Right renal cortex interstitium (tissue), 3 donors: ENCODE measurements around the gene SHOC2. TPM values are rescaled to one million over a fixed set of nuclear protein-coding genes. Genes with fewer than 3 reads are reported as not detected.

Experiments
- DNase-seq, 3 donors: peaks; one replicate each; pipeline ENCODE4 v3.0.0-alpha.2; 2013; ENCODE audit warnings: low read depth in 3 of 3, low spot score in 2 of 3
- polyA plus RNA-seq, 3 donors: library from polyadenylated mRNA; unstranded; fragments of 120-200 nt; gene quantifications; one replicate each; pipeline ENCODE4 v1.2.1, GENCODE V29; 2013; ENCODE audit not compliant: insufficient read length in 3 of 3

The SHOC2 gene
- polyA plus RNA-seq, 3 donors, result 39.6 to 43.2 (median 42.3) TPM

DNA sequence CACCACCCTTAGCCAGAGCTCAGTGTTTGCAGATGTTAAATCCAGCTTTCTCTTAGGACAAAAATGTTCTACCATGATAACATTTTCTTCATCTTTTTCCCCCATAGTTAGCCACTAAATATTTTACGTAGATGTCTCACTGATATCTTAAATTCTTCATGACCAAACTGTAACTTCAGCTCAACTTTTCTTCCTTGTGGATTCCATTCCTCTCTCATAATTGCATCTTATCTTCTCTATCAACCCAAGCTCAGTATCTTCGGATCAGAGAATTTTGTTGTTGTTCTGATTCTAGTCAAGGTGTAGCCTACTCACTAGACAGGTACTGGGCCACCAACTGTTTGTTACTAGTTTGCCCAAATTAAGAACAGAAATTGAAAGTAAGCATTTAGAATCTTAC, 60.2 kb downstream of the SHOC2 start:
- no peak for DNase-seq

GRCh38 chr10:110980807-110981206, 61.4 kb downstream of the SHOC2 start:
- no peak for DNase-seq

GRCh38 chr10:110983466-110983865, 64.1 kb downstream of the SHOC2 start:
- no peak for DNase-seq

DNA sequence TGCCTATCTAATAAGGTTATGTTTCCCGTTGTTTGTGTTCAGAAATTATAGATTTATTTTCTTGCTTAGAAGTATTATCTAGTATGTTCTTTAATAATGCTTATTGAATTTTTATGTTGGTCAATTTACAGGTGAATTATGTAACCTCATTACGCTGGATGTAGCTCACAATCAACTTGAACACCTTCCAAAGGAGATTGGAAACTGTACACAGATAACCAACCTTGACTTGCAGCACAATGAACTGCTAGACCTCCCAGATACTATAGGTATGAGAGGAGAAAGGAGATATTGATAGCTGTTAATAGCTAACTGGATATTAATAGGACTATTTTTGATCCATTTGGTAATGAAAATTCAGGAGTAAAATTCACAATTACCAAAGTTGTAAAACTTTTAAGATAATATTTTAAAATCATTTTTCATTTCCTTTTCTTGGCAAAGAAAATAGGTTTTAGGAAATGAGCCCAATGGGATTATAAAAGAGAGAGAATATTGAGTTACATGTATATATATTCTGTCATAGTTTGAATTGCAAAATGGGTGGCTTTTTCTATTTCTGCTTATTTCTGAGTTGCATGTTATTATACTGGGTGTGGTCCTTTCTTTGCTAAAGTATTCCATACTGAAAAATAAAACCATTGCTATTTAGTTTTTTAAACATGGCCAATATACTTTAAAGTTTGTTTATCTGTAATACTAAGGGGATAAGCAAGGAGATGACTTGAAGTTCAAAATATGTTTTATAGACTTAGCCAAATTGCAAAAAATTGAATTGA, 66.3 kb downstream of the SHOC2 start:
- DNase-seq, result no peak

DNA sequence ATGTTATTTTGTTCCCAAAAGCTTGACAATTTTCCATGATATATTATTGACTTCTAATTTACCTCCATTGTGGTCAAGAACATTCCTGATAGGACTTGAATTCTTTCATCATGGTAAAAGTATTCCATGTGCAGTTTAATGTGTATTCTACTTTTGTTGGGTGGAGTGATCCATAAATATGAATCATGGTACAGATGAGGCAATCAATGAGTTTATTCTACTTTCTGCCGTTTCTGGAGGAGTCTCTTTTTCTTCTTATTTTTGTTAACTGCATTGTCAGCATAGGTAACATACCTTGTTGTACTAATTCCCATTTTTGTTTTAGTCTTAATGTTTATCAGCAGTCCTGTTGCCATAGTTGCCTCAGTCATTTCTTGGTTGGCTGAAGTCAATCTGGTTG, 69.6 kb downstream of the SHOC2 start:
- DNase-seq, result no peak

DNA sequence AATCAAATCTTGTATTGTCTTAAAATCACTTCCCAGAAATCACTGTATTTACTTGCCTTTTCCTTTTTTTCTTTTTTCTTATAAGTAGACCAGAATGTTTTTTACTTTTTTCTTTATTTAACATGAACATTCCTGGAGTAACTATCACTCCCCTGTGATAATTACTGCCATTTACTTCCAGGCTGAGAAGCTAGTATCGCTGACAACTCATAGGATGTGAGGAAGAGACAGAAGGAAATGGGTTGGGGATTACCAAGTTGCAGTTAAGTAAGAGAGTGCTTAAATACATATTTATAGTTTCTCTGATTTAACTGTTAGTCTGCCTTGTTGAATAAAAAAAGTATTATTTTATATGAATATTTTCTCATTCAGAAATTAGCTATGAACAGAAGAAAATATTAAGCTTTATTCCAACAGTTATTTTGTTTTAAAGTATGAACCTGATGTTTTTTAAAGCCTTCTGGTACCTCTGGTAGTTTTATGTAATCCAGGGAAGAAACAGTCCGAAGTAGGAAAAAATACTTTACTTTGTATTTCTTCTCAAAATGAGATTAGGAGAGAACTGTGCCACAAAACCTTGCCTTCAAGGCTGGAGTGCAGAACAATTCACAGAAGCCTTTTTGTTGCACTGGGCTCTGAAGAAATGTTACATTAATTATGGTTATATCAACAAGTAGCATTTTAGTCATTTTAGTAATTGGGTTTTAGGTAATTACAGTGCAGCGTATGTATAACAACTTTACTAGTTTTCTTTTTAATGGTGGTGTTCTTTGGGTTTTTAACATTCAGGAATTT, 72.8 kb downstream of the SHOC2 start:
- DNase-seq, result no peak

GRCh38 chr10:110993024-110993693, 73.8 kb downstream of the SHOC2 start:
- no peak for DNase-seq

GRCh38 chr10:110994406-110995086, 75.1 kb downstream of the SHOC2 start:
- DNase-seq, result no peak

GRCh38 chr10:110995301-110995700, 75.9 kb downstream of the SHOC2 start:
- no peak for DNase-seq

DNA sequence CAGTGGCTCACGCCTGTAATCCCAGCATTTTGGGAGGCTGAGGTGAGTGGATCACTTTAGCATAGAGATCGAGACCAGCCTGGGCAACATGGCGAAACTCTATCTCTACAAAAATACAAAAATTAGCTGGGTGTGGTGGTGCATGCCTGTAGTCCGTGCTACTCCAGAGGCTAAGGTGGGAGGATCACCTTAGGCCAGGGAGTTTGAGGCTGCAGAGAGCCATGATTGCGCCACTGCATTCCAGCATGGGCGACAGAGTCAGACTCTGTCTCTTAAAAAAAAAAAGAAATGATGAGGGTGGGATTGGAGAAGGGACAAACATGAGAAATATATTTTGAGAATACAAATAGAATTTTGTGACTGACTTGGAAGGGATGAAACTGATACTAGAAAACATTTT, 76.9 kb downstream of the SHOC2 start:
- no peak for DNase-seq

GRCh38 chr10:111004016-111004415, 84.6 kb downstream of the SHOC2 start:
- DNase-seq, result no peak

DNA sequence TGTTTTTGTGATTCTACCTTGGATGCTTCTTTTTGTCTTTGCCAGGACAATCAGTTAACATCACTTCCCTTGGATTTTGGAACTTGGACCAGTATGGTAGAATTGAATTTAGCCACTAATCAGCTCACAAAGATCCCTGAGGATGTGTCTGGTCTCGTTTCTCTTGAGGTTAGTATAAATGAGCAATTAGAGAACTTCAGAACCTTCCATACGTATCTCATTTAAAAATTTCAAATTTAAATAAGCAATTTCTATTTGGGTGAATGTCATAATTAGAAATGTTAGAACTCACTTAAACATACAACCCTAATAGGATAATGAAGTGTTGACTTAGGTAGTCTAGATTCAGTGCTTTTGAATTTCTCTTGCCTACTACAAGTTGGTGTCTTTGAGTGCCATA, 88.1 kb downstream of the SHOC2 start:
- DNase-seq, result no peak

DNA sequence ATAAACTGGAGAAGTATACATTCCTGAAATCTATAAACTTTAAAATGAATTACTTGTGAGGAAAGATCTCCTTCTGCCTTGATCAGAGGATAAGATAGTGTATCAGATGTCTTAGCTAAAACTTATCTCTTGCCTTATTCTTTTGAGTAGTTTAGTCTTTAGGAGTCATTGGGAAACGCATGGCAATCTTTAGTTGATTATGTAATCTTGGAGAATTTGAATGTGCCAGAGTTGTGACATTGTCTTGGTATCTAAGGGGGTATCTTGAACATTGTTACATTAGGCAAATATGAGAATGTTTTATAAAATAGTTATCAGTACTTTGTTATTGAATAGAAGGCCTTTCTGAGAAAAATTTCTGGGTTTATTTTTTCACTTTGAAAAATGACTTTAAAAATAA, 95.8 kb downstream of the SHOC2 start:
- no peak for DNase-seq

DNA sequence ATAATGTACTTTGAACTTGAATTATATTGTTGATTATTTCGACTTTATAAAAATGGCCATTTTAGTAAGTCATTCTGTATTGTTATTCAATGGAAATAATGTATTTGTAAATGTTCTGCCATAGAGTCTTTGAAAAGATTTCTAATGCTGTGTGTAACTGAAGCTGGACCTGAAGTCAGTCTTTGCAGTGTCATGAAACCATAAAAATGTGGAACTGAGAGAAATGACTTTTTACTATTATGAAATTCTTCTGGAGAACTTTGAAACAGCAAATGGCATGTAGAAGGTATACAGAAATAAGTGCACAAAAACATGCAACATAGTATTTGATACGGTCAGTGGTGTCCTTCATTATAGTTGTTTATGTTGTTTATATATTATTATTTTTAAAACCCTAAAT, 97.7 kb downstream of the SHOC2 start:
- DNase-seq, result no peak

DNA sequence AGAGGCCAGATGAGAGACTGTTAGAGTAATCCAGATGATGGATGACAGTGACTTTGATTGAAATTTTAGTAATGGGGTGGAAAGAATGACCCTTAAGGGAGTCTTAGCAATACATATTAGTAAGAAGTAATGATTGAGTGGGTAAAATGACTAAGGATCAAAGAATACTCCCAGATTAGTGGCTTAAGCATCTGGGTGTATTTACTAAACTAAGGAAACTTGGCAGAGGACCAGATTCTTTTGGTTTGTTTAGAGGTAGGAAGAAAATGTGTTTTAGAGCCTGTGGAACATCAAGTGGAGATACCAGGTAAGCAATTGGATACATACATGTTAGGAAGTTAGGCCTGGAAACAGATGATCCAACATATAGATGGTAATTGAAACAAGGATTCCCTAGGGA, 98.6 kb downstream of the SHOC2 start:
- no peak for DNase-seq

- DNase-seq, result no peak
These were observed 103.7 kb downstream of the SHOC2 start for GRCh38 chr10:111023060-111023459.

DNA sequence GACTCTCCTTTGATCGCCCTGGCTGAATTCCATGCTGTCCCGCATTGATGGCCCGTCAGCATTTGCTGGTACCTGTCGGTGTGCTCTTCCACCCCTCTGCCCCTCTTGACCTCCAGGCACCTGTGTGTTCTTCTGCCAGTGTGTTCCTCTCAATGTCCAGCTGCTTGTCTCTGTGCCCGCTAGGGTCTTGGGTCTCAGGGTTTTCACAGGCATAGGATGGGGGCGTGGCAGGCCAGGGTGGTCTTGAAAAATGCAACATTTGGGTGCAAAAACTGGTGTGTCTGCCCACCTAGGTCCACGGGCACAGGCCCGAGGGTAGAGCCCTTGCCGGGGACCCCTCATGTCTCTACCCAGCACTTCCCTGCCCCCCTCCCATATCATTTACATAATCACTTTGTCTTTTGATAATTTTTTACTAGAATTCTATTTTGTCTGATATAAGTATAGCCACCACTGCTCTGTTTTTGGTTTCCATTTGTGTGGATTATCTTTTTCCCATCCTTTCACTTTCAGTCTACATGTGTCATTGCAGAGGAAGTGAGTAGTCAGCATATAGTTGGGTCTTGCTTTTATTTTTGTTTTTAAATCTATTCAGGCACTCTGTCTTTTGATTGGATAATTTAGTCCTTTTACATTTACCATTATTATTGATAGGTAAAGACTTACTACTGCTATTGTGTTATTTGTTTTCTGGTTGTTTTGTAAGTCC, 110.8 kb downstream of the SHOC2 start:
- no peak for DNase-seq

DNA sequence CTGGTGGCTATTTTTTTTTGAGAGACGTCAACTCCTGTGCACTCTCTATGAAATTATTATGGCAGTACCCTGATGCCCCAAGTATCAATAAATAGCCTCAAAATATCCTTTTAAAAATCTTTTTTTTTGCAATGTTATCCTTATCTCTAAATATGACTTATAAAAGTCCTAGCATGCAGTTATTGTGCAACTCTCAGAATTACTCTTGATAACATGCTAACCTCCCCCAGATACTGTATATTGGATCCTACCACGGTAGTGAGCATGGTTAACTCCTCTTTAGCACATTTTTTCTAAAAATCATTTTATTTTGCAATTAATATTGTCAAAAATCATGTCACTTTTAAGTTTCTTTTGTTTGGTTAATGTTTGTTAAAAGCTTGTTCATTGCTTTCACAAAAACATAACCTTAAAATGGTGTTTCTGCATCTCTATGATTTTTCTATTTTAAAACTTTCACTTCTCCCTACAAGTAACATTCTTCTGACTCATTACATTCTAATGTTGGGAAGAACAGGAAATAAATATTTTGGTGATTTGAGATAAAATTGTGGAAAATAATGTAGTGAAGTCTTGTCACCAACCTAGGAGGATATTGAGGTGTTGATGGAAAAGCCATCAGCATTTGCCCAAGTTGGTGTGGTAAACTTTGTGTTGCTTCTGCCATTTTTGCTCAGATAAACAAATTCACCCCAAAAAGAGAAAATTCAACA, 115.3 kb downstream of the SHOC2 start:
- no peak for DNase-seq

GRCh38 chr10:111035542-111035941, 116.1 kb downstream of the SHOC2 start:
- no peak for DNase-seq

GRCh38 chr10:111037858-111038257, 118.5 kb downstream of the SHOC2 start:
- no peak for DNase-seq
